Fibroblast of the aortic adventitia (primary cell): ENCODE results near the gene MFNG. TPM values are rescaled to one million over a fixed set of nuclear protein-coding genes. Genes with fewer than 3 reads are reported as not detected.

Experiments
- DNase-seq: peaks from one replicate; pipeline ENCODE4 v3.0.0-alpha.2; 2010; ENCODE audit warnings: low read depth
- H3K4me3 ChIP-seq: 2 replicates; pipeline ENCODE4 v1.5.1; 2011; ENCODE audit warnings: low read depth, mild to moderate bottlenecking, control low read depth, low read length, moderate library complexity
- total RNA-seq: library from RNA; depleted of rRNA; stranded (reverse); fragments of >200 nt; gene quantifications from 2 replicates; pipeline ENCODE4 v1.2.3, GENCODE V29; 2012; ENCODE audit warnings: low replicate concordance
- TF ChIP-seq, protein P1 (sequence below): IDR thresholded peaks from 2 replicates; pipeline ENCODE4 v1.5.1; 2011; ENCODE audit warnings: mild to moderate bottlenecking, low read length, control low read depth, inconsistent platforms; ENCODE audit not compliant: insufficient read depth

Gene MFNG
- total RNA-seq, 1 donor = 0.36 TPM

GRCh38 chr22:37481347-37481907 lies 4.8 kb downstream of the MFNG start:
- no peak overlapping the region for H3K4me3 ChIP-seq
- TF ChIP-seq, protein P1, sequence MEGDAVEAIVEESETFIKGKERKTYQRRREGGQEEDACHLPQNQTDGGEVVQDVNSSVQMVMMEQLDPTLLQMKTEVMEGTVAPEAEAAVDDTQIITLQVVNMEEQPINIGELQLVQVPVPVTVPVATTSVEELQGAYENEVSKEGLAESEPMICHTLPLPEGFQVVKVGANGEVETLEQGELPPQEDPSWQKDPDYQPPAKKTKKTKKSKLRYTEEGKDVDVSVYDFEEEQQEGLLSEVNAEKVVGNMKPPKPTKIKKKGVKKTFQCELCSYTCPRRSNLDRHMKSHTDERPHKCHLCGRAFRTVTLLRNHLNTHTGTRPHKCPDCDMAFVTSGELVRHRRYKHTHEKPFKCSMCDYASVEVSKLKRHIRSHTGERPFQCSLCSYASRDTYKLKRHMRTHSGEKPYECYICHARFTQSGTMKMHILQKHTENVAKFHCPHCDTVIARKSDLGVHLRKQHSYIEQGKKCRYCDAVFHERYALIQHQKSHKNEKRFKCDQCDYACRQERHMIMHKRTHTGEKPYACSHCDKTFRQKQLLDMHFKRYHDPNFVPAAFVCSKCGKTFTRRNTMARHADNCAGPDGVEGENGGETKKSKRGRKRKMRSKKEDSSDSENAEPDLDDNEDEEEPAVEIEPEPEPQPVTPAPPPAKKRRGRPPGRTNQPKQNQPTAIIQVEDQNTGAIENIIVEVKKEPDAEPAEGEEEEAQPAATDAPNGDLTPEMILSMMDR = no peak
- DNase-seq = no peak

GRCh38 chr22:37480387-37481346 lies 5.5 kb downstream of the MFNG start:
- no peak for DNase-seq
- TF ChIP-seq, protein P1 = no peak
- H3K4me3 ChIP-seq = no peak overlapping the region

DNA sequence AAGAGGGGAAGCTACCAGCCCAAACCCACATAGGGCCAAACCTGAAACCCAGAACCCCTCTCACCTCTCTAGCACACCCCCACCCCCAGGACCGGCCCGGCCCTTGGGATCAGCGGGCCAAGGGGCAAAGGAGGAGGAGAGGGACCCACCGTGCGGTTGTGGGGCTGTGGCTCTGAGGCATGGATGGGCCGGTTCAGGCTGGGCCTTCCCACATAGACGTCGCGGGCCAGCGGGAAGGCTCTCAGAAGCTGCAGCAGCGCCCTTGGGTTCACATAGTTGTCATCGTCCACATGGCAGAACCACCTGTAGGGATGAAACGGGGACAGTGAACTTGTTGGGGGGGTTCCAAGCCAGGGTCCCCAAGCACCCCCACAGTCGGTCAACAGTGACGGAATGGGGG lies 7.0 kb downstream of the MFNG start:
- no peak for DNase-seq
- TF ChIP-seq, protein P1 = no peak
- H3K4me3 ChIP-seq = no peak overlapping the region

DNA sequence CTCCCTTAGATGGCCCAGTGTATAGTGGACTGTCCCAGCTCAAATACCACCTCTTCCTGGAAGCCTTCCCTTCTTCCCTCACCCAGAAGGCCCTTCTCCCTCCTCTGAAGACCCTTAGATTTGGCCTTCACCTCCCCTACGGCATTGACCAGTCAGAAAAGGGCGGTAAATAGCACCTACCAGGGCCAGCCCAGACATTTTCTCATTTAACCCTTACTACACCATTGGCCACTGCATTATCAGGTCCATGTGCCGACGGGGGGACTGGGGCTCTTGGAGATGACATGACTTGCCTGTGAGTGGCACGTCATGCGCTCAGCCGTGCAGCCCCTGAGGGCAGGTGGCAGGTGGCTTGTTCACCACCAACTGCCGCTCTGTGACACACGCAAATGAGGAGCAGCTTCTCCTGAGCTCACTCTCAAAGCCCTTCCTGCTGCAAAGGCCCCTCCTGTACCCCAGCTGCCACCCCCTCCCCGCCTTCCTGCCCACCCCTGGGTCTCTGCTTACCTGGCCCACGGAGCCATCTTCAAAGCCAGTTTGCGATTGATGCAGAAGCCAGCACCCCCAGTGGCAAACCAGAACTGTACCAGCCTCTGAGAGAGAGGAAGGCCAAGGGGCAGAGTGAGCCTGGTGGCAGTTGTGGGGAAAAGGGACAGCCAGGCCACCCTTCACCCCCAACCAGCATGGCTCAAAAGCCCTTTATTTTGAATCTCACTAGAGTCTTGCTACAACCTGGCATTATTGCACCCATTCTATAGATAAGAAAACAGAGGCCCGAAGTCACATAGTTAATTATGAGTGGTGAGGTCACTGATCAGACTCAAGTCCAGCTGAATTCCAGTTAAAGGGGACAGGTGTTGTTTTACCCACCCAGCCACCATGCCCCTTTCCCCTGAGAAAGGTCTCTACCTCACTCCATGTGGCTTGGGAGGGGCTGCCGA lies 9.5 kb downstream of the MFNG start:
- DNase-seq = no peak
- TF ChIP-seq, protein P1 = no peak
- no peak overlapping the region for H3K4me3 ChIP-seq

- TF ChIP-seq, protein P1 = no peak
- no peak overlapping the region for H3K4me3 ChIP-seq
- DNase-seq = no peak
Observed at GRCh38 chr22:37474447-37475090, 11.6 kb downstream of the MFNG start.

DNA sequence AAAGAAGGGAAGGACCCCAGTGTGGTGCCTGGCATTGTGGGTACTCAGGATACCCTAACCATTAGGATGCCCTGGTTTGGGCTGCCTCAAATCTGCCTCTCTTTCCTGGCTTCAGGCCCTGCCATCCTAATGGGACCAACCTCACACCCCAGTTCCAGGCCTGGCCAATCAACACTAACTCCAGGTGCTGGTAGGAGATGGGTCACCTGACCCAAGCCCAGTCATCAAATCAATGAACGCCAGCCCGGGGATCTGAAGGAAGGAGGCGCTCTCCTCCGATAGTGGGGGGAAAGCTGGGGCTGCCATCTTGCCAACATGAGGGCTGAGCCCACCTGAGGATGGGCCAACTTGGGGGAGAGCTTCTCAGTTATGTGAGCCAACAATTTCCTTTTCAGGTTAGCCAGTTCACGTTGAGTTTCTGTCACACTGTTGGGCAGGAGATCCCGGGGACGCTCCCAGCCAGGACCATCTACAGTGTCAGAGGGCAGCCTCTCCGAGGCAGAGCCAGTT lies 12.7 kb downstream of the MFNG start:
- H3K4me3 ChIP-seq = no peak overlapping the region
- no peak for DNase-seq
- TF ChIP-seq, protein P1 = no peak
